Measurements from ENCODE around the gene MTURN. TPM values are rescaled to one million over a fixed set of nuclear protein-coding genes. Genes with fewer than 3 reads are reported as not detected.

The MTURN gene
- total and polyA plus RNA-seq, 2 donors from 2014 or later = 54.7 to 80.1 TPM

DNA sequence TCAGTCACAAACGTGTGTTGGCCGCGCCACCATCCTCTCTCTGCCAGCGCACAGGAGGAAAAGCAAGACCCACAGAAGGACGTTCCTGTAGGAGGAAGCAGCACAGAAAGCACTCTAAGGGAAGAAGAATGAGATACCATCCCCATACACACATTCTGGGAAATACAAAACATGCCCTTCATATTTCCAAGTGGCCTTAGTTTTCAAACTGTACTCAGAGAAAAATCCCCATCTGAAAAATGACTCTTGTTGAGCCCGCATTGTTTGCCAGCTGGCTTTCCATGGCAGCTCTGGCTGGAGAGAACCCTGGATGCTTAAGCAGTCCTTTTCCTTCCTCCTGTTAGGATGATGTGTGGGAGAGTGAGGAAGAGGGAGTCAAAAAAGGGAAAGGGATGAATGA is 33.1 kb downstream of the MTURN start:
- H3K27ac ChIP-seq (ENCODE audit: low read depth in 2 of 2, low read length in 2 of 2) = no peak overlapping the region
- H3K9ac ChIP-seq (ENCODE audit: low read length in 3 of 3) = no peak overlapping the region
- TF ChIP-seq, protein P1, sequence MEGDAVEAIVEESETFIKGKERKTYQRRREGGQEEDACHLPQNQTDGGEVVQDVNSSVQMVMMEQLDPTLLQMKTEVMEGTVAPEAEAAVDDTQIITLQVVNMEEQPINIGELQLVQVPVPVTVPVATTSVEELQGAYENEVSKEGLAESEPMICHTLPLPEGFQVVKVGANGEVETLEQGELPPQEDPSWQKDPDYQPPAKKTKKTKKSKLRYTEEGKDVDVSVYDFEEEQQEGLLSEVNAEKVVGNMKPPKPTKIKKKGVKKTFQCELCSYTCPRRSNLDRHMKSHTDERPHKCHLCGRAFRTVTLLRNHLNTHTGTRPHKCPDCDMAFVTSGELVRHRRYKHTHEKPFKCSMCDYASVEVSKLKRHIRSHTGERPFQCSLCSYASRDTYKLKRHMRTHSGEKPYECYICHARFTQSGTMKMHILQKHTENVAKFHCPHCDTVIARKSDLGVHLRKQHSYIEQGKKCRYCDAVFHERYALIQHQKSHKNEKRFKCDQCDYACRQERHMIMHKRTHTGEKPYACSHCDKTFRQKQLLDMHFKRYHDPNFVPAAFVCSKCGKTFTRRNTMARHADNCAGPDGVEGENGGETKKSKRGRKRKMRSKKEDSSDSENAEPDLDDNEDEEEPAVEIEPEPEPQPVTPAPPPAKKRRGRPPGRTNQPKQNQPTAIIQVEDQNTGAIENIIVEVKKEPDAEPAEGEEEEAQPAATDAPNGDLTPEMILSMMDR (IDR thresholded peaks at IDR 0.05; ENCODE audit: borderline replicate concordance, extremely low read depth, insufficient read depth) = no peak
- intact Hi-C loops (cut with DNase I) = no loop called here
- no peaks in the 10 kb centered on the region for H3K36me3 ChIP-seq (ENCODE audit: control insufficient read depth in 2 of 3, insufficient read depth in 3 of 3, low read length in 3 of 3)
- H3K4me1 ChIP-seq (ENCODE audit: control insufficient read depth in 2 of 3, insufficient read depth in 2 of 3, low read depth in 1 of 3, low read length in 3 of 3) = peaks cover 0 to 34% (median 29%) of the 10 kb centered on the region in 3 donors
- no peak overlapping the region for H3K4me3 ChIP-seq (ENCODE audit: low read length in 3 of 3)
- FAIRE-seq (no peak), DNase-seq (no peak)
- H3K27me3 ChIP-seq (ENCODE audit: control insufficient read depth, insufficient read depth, low read length) = no peaks in the 10 kb centered on the region
- no peaks in the 10 kb centered on the region for H3K9me3 ChIP-seq (ENCODE audit: control insufficient read depth in 2 of 3, insufficient read depth in 1 of 3, low read length in 3 of 3)

DNA sequence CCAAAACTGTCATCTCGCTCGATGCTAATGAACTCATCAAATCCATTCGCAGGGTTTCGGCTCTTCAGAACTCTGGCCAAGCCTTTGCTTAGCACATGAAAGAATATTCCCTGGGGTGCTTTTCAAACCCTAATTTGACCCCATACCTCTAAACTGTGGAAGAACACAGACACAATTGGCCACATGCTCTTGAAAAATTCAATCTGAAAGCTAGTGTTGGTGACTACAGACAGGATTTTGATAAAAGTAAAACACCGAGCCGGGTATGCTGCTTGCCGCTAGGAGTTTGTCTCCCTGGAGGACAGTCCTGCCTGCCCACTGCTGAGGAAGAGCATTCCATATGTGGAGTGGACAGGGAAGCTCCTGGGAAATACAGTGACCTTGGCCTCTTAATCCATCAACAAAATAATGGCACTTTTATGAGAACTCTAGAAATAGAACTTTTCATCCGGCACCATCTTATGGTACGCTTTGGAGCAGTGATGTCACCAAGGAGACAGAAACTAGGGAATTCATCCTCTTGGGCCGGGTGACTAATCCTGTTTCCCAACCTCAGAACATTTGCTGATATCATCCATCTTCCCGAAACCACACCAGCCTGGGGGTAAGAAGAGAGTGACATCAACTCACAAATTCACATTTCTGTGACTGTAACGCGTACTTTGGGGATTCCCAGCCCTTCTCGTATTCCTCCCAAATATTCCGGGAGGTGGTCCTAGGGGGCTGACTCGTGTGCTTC is 34.2 kb downstream of the MTURN start:
- no peak overlapping the region for H3K27ac ChIP-seq (ENCODE audit: low read depth in 2 of 2, low read length in 2 of 2)
- H3K4me1 ChIP-seq (ENCODE audit: control insufficient read depth in 2 of 3, insufficient read depth in 2 of 3, low read depth in 1 of 3, low read length in 3 of 3) = peaks cover 0 to 38% (median 28%) of the 10 kb centered on the region in 3 donors
- H3K27me3 ChIP-seq (ENCODE audit: control insufficient read depth, insufficient read depth, low read length) = no peaks in the 10 kb centered on the region
- H3K9me3 ChIP-seq (ENCODE audit: control insufficient read depth in 2 of 3, insufficient read depth in 1 of 3, low read length in 3 of 3) = no peaks in the 10 kb centered on the region
- TF ChIP-seq, protein P1 (IDR thresholded peaks at IDR 0.05; ENCODE audit: borderline replicate concordance, extremely low read depth, insufficient read depth) = no peak
- intact Hi-C loops (cut with DNase I) = no loop called here
- no peak for DNase-seq
- H3K36me3 ChIP-seq (ENCODE audit: control insufficient read depth in 2 of 3, insufficient read depth in 3 of 3, low read length in 3 of 3) = no peaks in the 10 kb centered on the region
- no peak overlapping the region for H3K4me3 ChIP-seq (ENCODE audit: low read length in 3 of 3)
- no peak overlapping the region for H3K9ac ChIP-seq (ENCODE audit: low read length in 3 of 3)
- no peak for FAIRE-seq

DNA sequence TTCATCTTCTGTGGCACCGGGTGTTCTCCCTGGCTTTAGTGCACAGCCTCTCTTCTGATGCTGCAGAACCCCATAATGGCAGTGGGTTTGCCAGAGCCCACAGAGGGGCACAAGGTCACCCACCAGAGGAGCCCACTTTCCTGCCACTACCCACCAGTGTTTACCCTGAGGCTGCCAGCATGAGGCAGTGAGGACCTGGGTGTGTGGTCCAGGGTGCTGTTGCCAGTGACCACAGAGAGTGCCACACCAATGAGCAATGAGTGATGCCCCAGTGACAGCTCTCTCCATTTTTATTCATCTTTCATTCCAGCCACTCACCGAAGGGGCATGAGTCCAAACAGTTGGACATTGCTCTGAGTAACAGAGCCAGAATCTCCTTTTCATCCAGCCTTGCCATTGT is 34.8 kb downstream of the MTURN start:
- TF ChIP-seq, protein P1 (IDR thresholded peaks at IDR 0.05; ENCODE audit: borderline replicate concordance, extremely low read depth, insufficient read depth) = no peak
- DNase-seq (no peak), FAIRE-seq (no peak)
- no peak overlapping the region for H3K4me3 ChIP-seq (ENCODE audit: low read length in 3 of 3)
- H3K27me3 ChIP-seq (ENCODE audit: control insufficient read depth, insufficient read depth, low read length) = no peaks in the 10 kb centered on the region
- intact Hi-C loops (cut with DNase I) = no loop called here
- H3K4me1 ChIP-seq (ENCODE audit: control insufficient read depth in 2 of 3, insufficient read depth in 2 of 3, low read depth in 1 of 3, low read length in 3 of 3) = peaks cover 0 to 34% (median 26%) of the 10 kb centered on the region in 3 donors
- no peak overlapping the region for H3K9ac ChIP-seq (ENCODE audit: low read length in 3 of 3)
- no peaks in the 10 kb centered on the region for H3K9me3 ChIP-seq (ENCODE audit: control insufficient read depth in 2 of 3, insufficient read depth in 1 of 3, low read length in 3 of 3)
- H3K36me3 ChIP-seq (ENCODE audit: control insufficient read depth in 2 of 3, insufficient read depth in 3 of 3, low read length in 3 of 3) = no peaks in the 10 kb centered on the region
- peak overlapping the region in 1 of 2 donors; percentile 40 for H3K27ac ChIP-seq (ENCODE audit: low read depth in 2 of 2, low read length in 2 of 2)

Measured in kidney (tissue), 14 donors.